Right cardiac atrium (tissue), 5 donors: ENCODE data around the gene GAB2. TPM values are rescaled to one million over a fixed set of nuclear protein-coding genes. Genes with fewer than 3 reads are reported as not detected.

ENCODE experiments used
- ATAC-seq, 2 donors: fragments of 200-7000 bp; cut with Tn5 transposase; one replicate each; pipeline versions ENCODE4 v1.8.0 to v1.9.1; 2020; ENCODE audit warnings: moderate library complexity in 2 of 2, mild to moderate bottlenecking in 1 of 2
- DNase-seq, 3 donors: peaks; one replicate each; pipeline ENCODE4 v3.0.0-alpha.2; 2020
- H3K27ac ChIP-seq: one replicate; pipeline ENCODE4 v1.5.1; 2013; ENCODE audit warnings: mild to moderate bottlenecking, low read length, control low read depth, moderate library complexity
- H3K27me3 ChIP-seq: one replicate; pipeline ENCODE4 v1.6.1; 2013; ENCODE audit not compliant: control insufficient read depth, insufficient read depth
- H3K4me1 ChIP-seq: one replicate; pipeline ENCODE4 v1.6.1; 2013; ENCODE audit warnings: low read length; ENCODE audit not compliant: control insufficient read depth, insufficient read depth
- H3K4me3 ChIP-seq: one replicate; pipeline ENCODE4 v1.5.1; 2013; ENCODE audit warnings: low read length, control low read depth
- H3K9me3 ChIP-seq: one replicate; pipeline ENCODE4 v1.6.1; 2013; ENCODE audit warnings: low read length; ENCODE audit not compliant: control insufficient read depth
- WGBS: extraction: QIAGEN DNeasy Blood & Tissue Kit; methylation state at CpG from one replicate; pipeline ENCODE4 v1.1.7; 2013; 5-methylcytosine and 5-hydroxymethylcytosine counted together
- intact Hi-C, 4 donors: fragments of 100-400 bp; cut with DNase I; formaldehyde crosslinking; loops; one replicate each; pipeline versions ENCODE4 v1.11.0 to v1.14.0; 2022 to 2023
- polyA plus RNA-seq: library from polyadenylated mRNA; stranded (reverse); fragments of 200-250 nt; gene quantifications from one replicate; pipeline ENCODE4 v1.2.3, GENCODE V29; 2013
- total RNA-seq, 4 donors: library from RNA; stranded (reverse); fragmentation: NEBNext Ultra II Directional; extraction: Animal tissue kit (Norgen Biotek cat#: 25700); gene quantifications; one replicate each; pipeline ENCODE4 v1.2.1, GENCODE V29; 2021
- donor health status: healthy with polysubstance abuse.
- donor health status: DM: no; HTN: yes; CAD: no.
- donor health status: DM: no; HTN: no; CAD: no.
- donor health status: DM: no; HTN: yes; CAD: no; lungs with severe emphysema.
- donor health status: DM: yes; HTN: yes; CAD: no.

GAB2 gene
- total and polyA plus RNA-seq, 5 donors = 7.5 to 37.3 (median 23.4) TPM

GRCh38 chr11:78331711-78332110, 85.9 kb downstream of the GAB2 start:
- WGBS = 72% methylated on average over 3 of the region's 3 CpGs
- no peaks in the 10 kb centered on the region for H3K9me3 ChIP-seq
- ATAC-seq (no peak), DNase-seq (no peak)
- intact Hi-C loops = loop anchor here in 1 of 4 donors (10.0 kb wide), 1 partner anchor 77 kb away; no protein-coding TSS in a partner anchor
- no peak overlapping the region for H3K4me3 ChIP-seq
- H3K27ac ChIP-seq = no peak overlapping the region
- no peaks in the 10 kb centered on the region for H3K27me3 ChIP-seq
- no peaks in the 10 kb centered on the region for H3K4me1 ChIP-seq

- H3K27ac ChIP-seq = no peak overlapping the region
- DNase-seq (no peak), ATAC-seq (no peak)
- H3K9me3 ChIP-seq = no peaks in the 10 kb centered on the region
- intact Hi-C loops = loop anchor here in 1 of 4 donors (10.0 kb wide), 1 partner anchor 76 kb away; no protein-coding TSS in a partner anchor
- H3K4me3 ChIP-seq = no peak overlapping the region
- 84% methylated on average over 3 of the region's 3 CpGs for WGBS
- no peaks in the 10 kb centered on the region for H3K27me3 ChIP-seq
- no peaks in the 10 kb centered on the region for H3K4me1 ChIP-seq
Observed at GRCh38 chr11:78330361-78330760, 87.3 kb downstream of the GAB2 start.

- Histone ChIP-seq H3K27me3 (no peaks in the 10 kb centered on the region), H3K4me1 (no peaks in the 10 kb centered on the region), H3K4me3 (no peak overlapping the region), H3K9me3 (no peaks in the 10 kb centered on the region), H3K27ac (no peak overlapping the region)
- 93% methylated on average over 6 of the region's 6 CpGs for WGBS
- ATAC-seq (no peak), DNase-seq (no peak)
- intact Hi-C loops = no loop called here
Observed at GRCh38 chr11:78327945-78328344, 89.7 kb downstream of the GAB2 start.

- DNase-seq (no peak), ATAC-seq (no peak)
- WGBS = 81% methylated on average over 4 of the region's 4 CpGs
- intact Hi-C loops = no loop called here
- no peaks in the 10 kb centered on the region for H3K27me3 ChIP-seq
- no peaks in the 10 kb centered on the region for H3K9me3 ChIP-seq
- no peak overlapping the region for H3K4me3 ChIP-seq
- H3K27ac ChIP-seq = no peak overlapping the region
- H3K4me1 ChIP-seq = no peaks in the 10 kb centered on the region
Observed at GRCh38 chr11:78325274-78325781, 92.3 kb downstream of the GAB2 start.

- no peak for ATAC-seq
- WGBS = 93% methylated on average over 6 of the region's 6 CpGs
- Histone ChIP-seq H3K4me3 (no peak overlapping the region), H3K27me3 (no peaks in the 10 kb centered on the region), H3K9me3 (no peaks in the 10 kb centered on the region), H3K27ac (no peak overlapping the region), H3K4me1 (peaks cover 7% of the 10 kb centered on the region)
- no peak for DNase-seq
- intact Hi-C loops = no loop called here
Observed at GRCh38 chr11:78323363-78323762, 94.3 kb downstream of the GAB2 start.

- Histone ChIP-seq H3K27ac (no peak overlapping the region), H3K4me3 (no peak overlapping the region), H3K9me3 (no peaks in the 10 kb centered on the region), H3K27me3 (no peaks in the 10 kb centered on the region), H3K4me1 (peaks cover 8% of the 10 kb centered on the region)
- intact Hi-C loops = no loop called here
- ATAC-seq (peak; percentile 28 to 45), DNase-seq (no peak)
- 23% methylated on average over 4 of the region's 4 CpGs for WGBS
Observed at GRCh38 chr11:78319453-78319955, 98.1 kb downstream of the GAB2 start.

- no peak overlapping the region for H3K4me3 ChIP-seq
- H3K9me3 ChIP-seq = no peaks in the 10 kb centered on the region
- intact Hi-C loops = no loop called here
- H3K27me3 ChIP-seq = no peaks in the 10 kb centered on the region
- H3K4me1 ChIP-seq = peaks cover 8% of the 10 kb centered on the region
- 43% methylated on average over 9 of the region's 9 CpGs for WGBS
- ATAC-seq = peak in 1 of 2 donors; percentile 46
- H3K27ac ChIP-seq = no peak overlapping the region
- DNase-seq = no peak
Observed at GRCh38 chr11:78318321-78319114, 99.1 kb downstream of the GAB2 start.

- WGBS = 87% methylated on average over 3 of the region's 3 CpGs
- no peaks in the 10 kb centered on the region for H3K27me3 ChIP-seq
- H3K9me3 ChIP-seq = no peaks in the 10 kb centered on the region
- H3K27ac ChIP-seq = no peak overlapping the region
- intact Hi-C loops = no loop called here
- H3K4me1 ChIP-seq = peaks cover 14% of the 10 kb centered on the region
- no peak for ATAC-seq
- no peak for DNase-seq
- no peak overlapping the region for H3K4me3 ChIP-seq
Observed at GRCh38 chr11:78315724-78316123, 101.9 kb downstream of the GAB2 start.

GRCh38 chr11:78314762-78315161, 102.9 kb downstream of the GAB2 start:
- H3K4me3 ChIP-seq = no peak overlapping the region
- H3K27me3 ChIP-seq = no peaks in the 10 kb centered on the region
- H3K9me3 ChIP-seq = no peaks in the 10 kb centered on the region
- no peak overlapping the region for H3K27ac ChIP-seq
- intact Hi-C loops = no loop called here
- 56% methylated on average over 5 of the region's 5 CpGs for WGBS
- peaks cover 12% of the 10 kb centered on the region for H3K4me1 ChIP-seq
- no peak for ATAC-seq
- DNase-seq = no peak

GRCh38 chr11:78313898-78314297, 103.7 kb downstream of the GAB2 start:
- 72% methylated on average over 2 of the region's 2 CpGs for WGBS
- H3K4me3 ChIP-seq = no peak overlapping the region
- H3K27me3 ChIP-seq = no peaks in the 10 kb centered on the region
- DNase-seq = no peak
- no peak overlapping the region for H3K27ac ChIP-seq
- no peak for ATAC-seq
- intact Hi-C loops = no loop called here
- H3K9me3 ChIP-seq = no peaks in the 10 kb centered on the region
- H3K4me1 ChIP-seq = peaks cover 10% of the 10 kb centered on the region

GRCh38 chr11:78313181-78313795, 104.3 kb downstream of the GAB2 start:
- no peaks in the 10 kb centered on the region for H3K9me3 ChIP-seq
- DNase-seq (no peak), ATAC-seq (peak; percentile 39 to 86)
- no peak overlapping the region for H3K27ac ChIP-seq
- intact Hi-C loops = no loop called here
- H3K4me1 ChIP-seq = peaks cover 6% of the 10 kb centered on the region
- no peaks in the 10 kb centered on the region for H3K27me3 ChIP-seq
- no peak overlapping the region for H3K4me3 ChIP-seq
- 92% methylated on average over 2 of the region's 2 CpGs for WGBS
